Skeletal muscle satellite cell (primary cell): Measurements from ENCODE around the gene C19orf53.
A peak's percentile ranks its signal among the peaks of the same experiment; 100 is the strongest.
"Not testable (repeated sequence)": the region's sequence is repeated elsewhere in the genome, so short reads cannot be mapped to it uniquely, and the experiment has no call there.

Experiments
- H3K27me3 ChIP-seq: 2 replicates; pipeline ENCODE4 v1.7.0; 2013; ENCODE audit warnings: low read length; ENCODE audit not compliant: control insufficient read depth, insufficient read depth
- H3K36me3 ChIP-seq: 2 replicates; pipeline ENCODE4 v1.7.0; 2013; ENCODE audit warnings: mild to moderate bottlenecking, control low read depth, low read length; ENCODE audit not compliant: insufficient read depth
- H3K4me1 ChIP-seq: 2 replicates; pipeline ENCODE4 v1.7.0; 2013; ENCODE audit warnings: low read length; ENCODE audit not compliant: control insufficient read depth, insufficient read depth
- H3K4me2 ChIP-seq: 2 replicates; pipeline ENCODE4 v1.7.0; 2013; ENCODE audit warnings: mild to moderate bottlenecking, low read length
- H3K4me3 ChIP-seq: 2 replicates; pipeline ENCODE4 v1.7.0; 2013; ENCODE audit warnings: low read length
- H3K9ac ChIP-seq: 2 replicates; pipeline ENCODE4 v1.7.0; 2013; ENCODE audit warnings: mild to moderate bottlenecking, low read depth, low read length, moderate library complexity
- H3K9me3 ChIP-seq: replicated peaks from 2 replicates; pipeline ENCODE4 v1.7.0; 2013; ENCODE audit warnings: mild to moderate bottlenecking, control low read depth, low read length

The C19orf53 gene

GRCh38 chr19:13784731-13785452 is 10.6 kb downstream of the C19orf53 start:
- Histone ChIP-seq H3K4me2 (peak overlapping the region; percentile 59), H3K9me3 (no peaks in the 10 kb centered on the region), H3K4me1 (peaks cover 36% of the 10 kb centered on the region), H3K27me3 (no peaks in the 10 kb centered on the region), H3K9ac (peak overlapping the region; percentile 53), H3K36me3 (no peaks in the 10 kb centered on the region), H3K4me3 (peak overlapping the region; percentile 22)

DNA sequence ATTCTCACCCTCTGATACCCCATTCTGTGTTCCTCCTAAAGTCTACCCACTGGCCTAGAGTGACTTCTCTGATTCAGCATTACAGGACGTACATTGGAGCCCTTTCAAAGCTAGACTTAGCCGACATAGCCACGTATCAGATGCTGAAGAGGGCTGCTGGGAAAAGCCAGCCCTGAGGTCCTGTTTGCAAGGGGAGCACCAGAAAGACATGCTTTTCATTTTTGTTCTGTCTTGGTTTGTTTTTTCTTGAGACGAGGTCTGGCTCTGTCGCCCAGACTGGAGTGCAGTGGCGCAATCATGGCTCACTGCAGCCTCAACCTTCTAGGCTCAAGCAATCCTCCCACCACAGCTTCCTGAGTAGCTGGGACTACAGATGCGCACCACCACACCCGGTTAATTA is 14.7 kb downstream of the C19orf53 start:
- Histone ChIP-seq H3K4me1 (peaks cover 36% of the 10 kb centered on the region), H3K27me3 (no peaks in the 10 kb centered on the region), H3K36me3 (no peaks in the 10 kb centered on the region), H3K9ac (no peak overlapping the region), H3K9me3 (no peaks in the 10 kb centered on the region), H3K4me2 (peak overlapping the region; percentile 5), H3K4me3 (no peak overlapping the region)

GRCh38 chr19:13790354-13790753 is 16.1 kb downstream of the C19orf53 start:
- no peak overlapping the region for H3K4me2 ChIP-seq
- H3K9ac ChIP-seq: no peak overlapping the region
- H3K9me3 ChIP-seq: no peaks in the 10 kb centered on the region
- no peak overlapping the region for H3K4me3 ChIP-seq
- peaks cover 35% of the 10 kb centered on the region for H3K4me1 ChIP-seq
- no peaks in the 10 kb centered on the region for H3K27me3 ChIP-seq
- H3K36me3 ChIP-seq: no peaks in the 10 kb centered on the region

- not testable (repeated sequence) for H3K36me3 ChIP-seq, H3K9me3 ChIP-seq, H3K27me3 ChIP-seq, H3K9ac ChIP-seq, H3K4me3 ChIP-seq, H3K4me2 ChIP-seq
- H3K4me1 ChIP-seq: peaks cover 45% of the 10 kb centered on the region
Observed at GRCh38 chr19:13793317-13793716, 19.1 kb downstream of the C19orf53 start.

- no peaks in the 10 kb centered on the region for H3K27me3 ChIP-seq
- H3K4me3 ChIP-seq: peak overlapping the region; percentile 88
- no peaks in the 10 kb centered on the region for H3K9me3 ChIP-seq
- peaks cover 39% of the 10 kb centered on the region for H3K4me1 ChIP-seq
- H3K9ac ChIP-seq: peak overlapping the region; percentile 97
- H3K4me2 ChIP-seq: peak overlapping the region; percentile 96
- peaks cover under 1% of the 10 kb centered on the region for H3K36me3 ChIP-seq
Observed at GRCh38 chr19:13794398-13794756, 20.1 kb downstream of the C19orf53 start.

DNA sequence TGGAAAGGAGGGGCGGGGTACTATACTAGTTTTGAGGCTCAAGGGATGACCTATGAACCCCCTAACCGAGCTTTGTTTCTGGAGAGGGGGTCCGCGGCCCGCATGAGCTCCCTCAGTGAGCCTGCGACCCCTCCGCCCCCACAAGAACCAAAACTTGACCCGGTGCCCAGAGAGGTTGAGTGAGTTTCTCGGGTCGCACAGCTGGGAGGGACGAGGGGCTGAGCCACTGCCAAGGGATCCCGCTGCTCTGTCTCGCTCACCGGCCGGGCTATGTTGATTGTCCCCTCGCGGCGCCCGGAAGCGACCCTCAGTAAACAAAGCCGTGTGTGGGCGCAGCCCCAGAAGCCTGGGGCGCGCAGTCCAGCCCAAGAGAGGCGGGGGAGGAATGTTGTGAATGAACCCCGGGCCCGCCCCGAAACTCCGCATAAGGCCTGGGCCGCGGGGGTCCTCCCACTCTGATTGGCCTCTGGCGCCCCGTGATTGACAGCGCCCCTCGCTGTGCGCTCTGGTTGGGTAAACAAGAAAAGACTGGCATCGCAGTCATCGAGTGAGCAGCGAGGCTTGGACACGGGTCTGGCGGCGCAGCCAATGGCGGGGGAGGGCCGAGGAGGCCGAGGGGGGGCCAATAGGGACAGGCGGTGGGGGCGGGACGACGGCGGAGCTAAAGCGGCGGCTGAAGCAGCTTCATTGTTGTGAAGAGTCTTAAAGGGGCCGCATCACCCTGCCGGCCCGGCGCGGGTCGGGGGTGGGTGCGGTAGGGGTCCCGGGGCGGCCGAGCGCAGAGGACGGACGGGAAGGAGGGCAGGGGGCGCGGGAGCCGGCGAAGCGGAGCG is 20.7 kb downstream of the C19orf53 start, which contains the start of gene ZSWIM4:
Gene ZSWIM4 (plus strand): TSS at position 687 of the 833 bp plus-strand sequence. CDS start 206 bp downstream, outside the sequence.
- Histone ChIP-seq H3K9ac (peak within 1 kb of the TSS; percentile 97), H3K4me1 (peaks cover 39% of the 10 kb centered on the region), H3K27me3 (no peaks in the 10 kb centered on the region), H3K36me3 (peaks cover 5% of the 10 kb centered on the region), H3K9me3 (no peaks in the 10 kb centered on the region), H3K4me2 (peak within 1 kb of the TSS; percentile 96), H3K4me3 (peak within 1 kb of the TSS; percentile 95)

DNA sequence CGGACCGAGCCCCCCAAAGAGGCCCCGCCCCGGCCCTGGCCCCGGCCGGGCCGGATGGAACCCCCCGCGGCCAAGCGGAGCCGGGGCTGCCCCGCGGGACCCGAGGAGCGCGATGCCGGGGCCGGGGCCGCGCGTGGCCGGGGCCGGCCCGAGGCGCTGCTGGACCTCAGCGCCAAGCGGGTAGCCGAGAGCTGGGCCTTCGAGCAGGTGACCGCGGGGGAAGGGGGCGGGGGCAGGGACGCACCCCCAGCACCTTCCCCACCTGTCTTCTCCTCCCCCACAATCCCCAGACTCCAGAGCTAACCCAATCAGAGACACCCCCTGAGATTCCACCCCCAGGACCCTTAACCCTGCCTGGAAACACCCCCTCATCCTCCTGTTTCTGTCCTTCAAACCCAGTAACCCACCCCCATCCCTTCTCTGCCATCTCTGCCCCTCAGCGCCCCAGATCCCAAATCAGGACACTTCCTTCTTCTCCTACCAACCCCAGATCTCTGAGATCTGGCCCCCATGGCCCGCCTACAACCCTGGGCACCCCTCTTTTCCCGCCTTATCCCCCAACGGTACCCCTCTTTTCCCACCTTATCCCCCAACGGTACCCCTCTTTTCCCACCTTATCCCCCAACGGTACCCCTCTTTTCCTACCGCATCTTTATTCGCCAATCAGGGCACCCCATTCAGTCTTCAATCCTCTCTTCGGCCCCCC is 21.5 kb downstream of the C19orf53 start:
- Histone ChIP-seq H3K4me3 (peak overlapping the region; percentile 95), H3K9me3 (no peaks in the 10 kb centered on the region), H3K27me3 (no peaks in the 10 kb centered on the region), H3K4me1 (peaks cover 39% of the 10 kb centered on the region), H3K9ac (peak overlapping the region; percentile 85), H3K4me2 (peak overlapping the region; percentile 90), H3K36me3 (peaks cover 6% of the 10 kb centered on the region)

DNA sequence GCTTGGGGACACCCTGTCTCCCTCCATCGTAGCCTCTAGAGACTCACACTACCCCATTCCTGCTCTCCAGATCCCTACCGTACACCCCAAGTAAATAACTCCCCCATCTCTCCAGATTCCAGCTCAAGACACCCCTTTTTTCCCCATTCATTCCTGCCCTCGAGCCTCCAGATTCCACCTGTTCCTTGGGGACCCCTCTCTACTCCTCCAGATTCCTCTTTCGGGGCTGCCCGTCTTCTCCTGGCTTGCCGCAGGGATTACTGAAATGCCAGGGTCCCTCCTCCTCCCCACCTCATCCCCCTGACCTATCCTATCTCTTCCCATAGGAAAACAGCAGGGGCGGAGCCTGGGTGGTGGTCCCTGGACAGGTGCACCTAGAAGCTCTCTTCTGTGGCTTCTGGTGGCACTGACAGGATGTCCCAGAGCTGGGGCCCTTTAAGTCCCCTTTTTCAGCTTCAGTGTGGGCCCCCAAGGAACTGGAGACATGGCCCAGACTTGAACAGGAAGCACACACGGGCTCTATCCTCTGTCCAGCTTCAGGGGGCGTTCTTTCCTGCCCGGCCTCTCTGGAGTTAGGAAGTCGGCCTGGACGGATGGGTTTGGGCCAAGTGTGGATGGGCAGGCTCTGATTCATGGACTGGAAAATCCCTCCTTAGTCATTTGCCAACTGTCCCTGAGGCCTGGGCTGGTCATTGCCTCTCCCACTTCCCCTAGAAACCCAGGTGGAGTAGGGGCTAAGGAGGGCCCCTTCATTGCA is 22.2 kb downstream of the C19orf53 start:
- Histone ChIP-seq H3K4me2 (peak overlapping the region; percentile 90), H3K27me3 (no peaks in the 10 kb centered on the region), H3K4me1 (peaks cover 39% of the 10 kb centered on the region), H3K4me3 (peak overlapping the region; percentile 95), H3K9ac (peak overlapping the region; percentile 85), H3K36me3 (peaks cover 13% of the 10 kb centered on the region), H3K9me3 (no peaks in the 10 kb centered on the region)

DNA sequence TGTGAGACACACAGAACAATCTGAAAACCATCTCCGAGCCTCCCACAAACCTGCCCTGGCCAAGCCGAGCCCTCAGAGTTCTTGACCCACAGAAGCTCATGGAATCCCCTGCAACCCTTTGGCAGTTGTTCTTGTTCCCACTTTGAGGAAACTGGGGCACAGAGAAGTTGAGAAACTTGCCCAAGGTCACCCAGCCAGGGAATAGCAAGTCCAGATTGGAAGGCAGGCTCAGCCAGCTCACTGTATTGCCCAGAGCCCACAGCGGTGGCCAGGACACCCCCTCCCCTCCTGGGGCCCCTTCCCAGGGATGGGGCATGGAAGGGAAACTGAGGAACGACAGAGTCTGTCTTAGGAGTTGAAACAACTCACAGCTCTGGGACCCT is 22.8 kb downstream of the C19orf53 start:
- H3K9me3 ChIP-seq: no peaks in the 10 kb centered on the region
- H3K4me3 ChIP-seq: peak overlapping the region; percentile 95
- H3K4me2 ChIP-seq: peak overlapping the region; percentile 90
- H3K27me3 ChIP-seq: no peaks in the 10 kb centered on the region
- H3K4me1 ChIP-seq: peaks cover 39% of the 10 kb centered on the region
- H3K9ac ChIP-seq: peak overlapping the region; percentile 62
- peaks cover 13% of the 10 kb centered on the region for H3K36me3 ChIP-seq

- H3K36me3 ChIP-seq: peaks cover 13% of the 10 kb centered on the region
- no peak overlapping the region for H3K4me2 ChIP-seq
- peaks cover 39% of the 10 kb centered on the region for H3K4me1 ChIP-seq
- H3K9me3 ChIP-seq: no peaks in the 10 kb centered on the region
- H3K27me3 ChIP-seq: no peaks in the 10 kb centered on the region
- H3K9ac ChIP-seq: no peak overlapping the region
- H3K4me3 ChIP-seq: no peak overlapping the region
Observed at GRCh38 chr19:13797870-13798269, 23.6 kb downstream of the C19orf53 start.

DNA sequence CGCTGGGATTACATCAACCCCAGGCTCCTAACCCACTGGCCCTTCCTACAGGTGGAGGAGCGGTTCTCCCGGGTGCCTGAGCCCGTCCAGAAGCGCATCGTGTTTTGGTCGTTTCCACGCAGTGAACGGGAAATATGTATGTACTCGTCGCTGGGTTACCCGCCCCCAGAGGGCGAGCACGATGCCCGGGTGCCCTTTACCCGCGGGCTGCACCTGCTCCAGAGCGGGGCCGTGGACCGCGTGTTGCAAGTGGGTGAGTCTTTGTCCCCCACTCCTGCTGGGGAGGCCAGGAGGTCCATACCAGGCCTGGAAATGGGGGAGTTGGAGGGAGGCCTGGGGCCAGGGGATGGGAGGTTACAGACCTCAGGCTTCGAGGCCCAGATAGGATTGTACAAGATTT is 25.4 kb downstream of the C19orf53 start:
- H3K9me3 ChIP-seq: no peaks in the 10 kb centered on the region
- H3K4me3 ChIP-seq: no peak overlapping the region
- no peak overlapping the region for H3K9ac ChIP-seq
- H3K4me2 ChIP-seq: no peak overlapping the region
- no peaks in the 10 kb centered on the region for H3K27me3 ChIP-seq
- H3K36me3 ChIP-seq: peaks cover 15% of the 10 kb centered on the region
- H3K4me1 ChIP-seq: peaks cover 32% of the 10 kb centered on the region
